ENCODE measurements around the gene TGDS.
A peak's percentile ranks its signal among the peaks of the same experiment; 100 is the strongest.

TGDS gene

GRCh38 chr13:94552095-94552494 is 43.9 kb downstream of the TGDS start:
- TF ChIP-seq CTCF (IDR thresholded peaks at IDR 0.05; ENCODE audit: low read depth, low read length): no peak
- H3K4me3 ChIP-seq (ENCODE audit: low read depth, low read length): no peak overlapping the region

GRCh38 chr13:94550062-94550738 is 45.8 kb downstream of the TGDS start:
- no peak for TF ChIP-seq CTCF (IDR thresholded peaks at IDR 0.05; ENCODE audit: low read depth, low read length)
- H3K4me3 ChIP-seq (ENCODE audit: low read depth, low read length): peak overlapping the region; percentile 78

GRCh38 chr13:94549232-94550061 is 46.5 kb downstream of the TGDS start:
- no peak for TF ChIP-seq CTCF (IDR thresholded peaks at IDR 0.05; ENCODE audit: low read depth, low read length)
- peak overlapping the region; percentile 78 for H3K4me3 ChIP-seq (ENCODE audit: low read depth, low read length)

GRCh38 chr13:94548821-94549231 is 47.1 kb downstream of the TGDS start:
- H3K4me3 ChIP-seq (ENCODE audit: low read depth, low read length): peak overlapping the region; percentile 78
- TF ChIP-seq CTCF (IDR thresholded peaks at IDR 0.05; ENCODE audit: low read depth, low read length): no peak

- H3K4me3 ChIP-seq (ENCODE audit: low read depth, low read length): peak overlapping the region; percentile 78
- TF ChIP-seq CTCF (IDR thresholded peaks at IDR 0.05; ENCODE audit: low read depth, low read length): no peak
These were observed 47.6 kb downstream of the TGDS start for GRCh38 chr13:94548382-94548781.

- TF ChIP-seq CTCF (IDR thresholded peaks at IDR 0.05; ENCODE audit: low read depth, low read length): no peak
- H3K4me3 ChIP-seq (ENCODE audit: low read depth, low read length): no peak overlapping the region
These were observed 49.7 kb downstream of the TGDS start for GRCh38 chr13:94546061-94546839.

Data from WI38 (cell line).